Measurements from ENCODE around the gene NOS1.

NOS1 gene

DNA sequence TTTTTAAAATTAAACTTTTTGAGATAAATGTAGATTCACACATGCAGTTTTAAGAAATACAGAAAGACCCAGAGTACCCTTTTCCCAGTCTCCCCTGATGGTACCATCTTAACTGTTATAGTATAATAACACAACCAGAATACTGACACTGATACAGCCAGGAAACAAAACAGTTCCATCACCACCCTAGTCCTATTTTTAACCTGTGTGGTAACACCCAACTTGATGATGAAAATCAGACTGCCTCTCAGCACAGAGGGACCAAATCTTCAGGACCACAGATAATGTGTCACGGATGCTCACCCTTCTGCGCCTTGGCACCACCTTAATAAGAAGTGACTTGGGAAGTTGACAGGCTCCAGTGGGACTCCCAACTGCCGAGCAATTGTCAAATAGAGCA, 189.3 kb downstream of the NOS1 start:
- no peak for DNase-seq (ENCODE audit: low read depth)

DNA sequence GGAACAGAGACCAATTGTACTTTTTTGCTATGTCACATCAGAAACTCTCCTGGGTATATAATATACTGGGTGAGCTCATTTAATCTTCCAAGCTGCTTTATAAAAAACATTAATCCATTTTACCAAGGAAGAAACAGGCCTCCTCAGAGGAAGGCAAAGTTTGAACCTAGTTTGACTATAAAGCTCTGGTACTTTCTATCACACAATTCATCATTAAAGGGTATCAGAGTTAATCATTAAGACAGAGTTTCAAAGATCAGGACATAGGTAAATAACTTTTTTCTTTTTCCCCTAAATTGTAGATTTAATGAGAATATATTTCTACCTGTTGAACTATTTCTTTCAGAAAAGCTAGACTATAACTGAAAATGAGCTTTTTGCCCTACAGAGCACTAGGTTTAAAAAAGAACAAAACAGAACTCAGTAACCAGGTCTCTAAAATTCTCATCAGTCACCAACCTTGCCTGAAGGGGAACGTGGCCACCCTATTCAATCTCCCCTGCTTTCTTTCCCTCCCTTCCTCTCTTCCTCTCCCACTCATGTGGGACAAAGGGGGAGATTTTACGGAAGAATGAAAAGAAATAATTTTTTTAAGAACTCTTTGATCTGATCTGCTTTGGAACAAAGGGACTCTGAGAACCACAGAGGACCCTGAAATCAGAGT, 189.8 kb downstream of the NOS1 start:
- DNase-seq (ENCODE audit: low read depth): no peak

DNA sequence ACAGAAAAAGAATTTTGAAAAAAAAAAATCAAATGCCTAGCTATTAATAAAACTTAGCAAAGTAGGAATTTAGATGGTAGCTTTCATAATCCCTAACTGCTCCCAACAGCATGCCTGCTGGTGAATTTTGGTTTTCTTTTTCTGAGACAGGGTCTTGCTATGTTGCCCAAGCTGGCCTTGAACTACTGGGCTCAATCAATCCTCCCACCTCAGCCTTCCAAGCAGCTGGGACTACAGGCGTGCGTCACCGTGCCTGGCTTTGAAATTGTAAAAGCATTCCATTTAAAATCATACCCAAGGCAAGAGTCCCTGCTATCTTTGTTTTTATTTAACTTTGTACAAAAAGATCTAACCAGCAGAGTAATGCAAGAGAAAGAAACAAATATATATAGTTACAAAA, 191.9 kb downstream of the NOS1 start:
- no peak for DNase-seq (ENCODE audit: low read depth)

DNA sequence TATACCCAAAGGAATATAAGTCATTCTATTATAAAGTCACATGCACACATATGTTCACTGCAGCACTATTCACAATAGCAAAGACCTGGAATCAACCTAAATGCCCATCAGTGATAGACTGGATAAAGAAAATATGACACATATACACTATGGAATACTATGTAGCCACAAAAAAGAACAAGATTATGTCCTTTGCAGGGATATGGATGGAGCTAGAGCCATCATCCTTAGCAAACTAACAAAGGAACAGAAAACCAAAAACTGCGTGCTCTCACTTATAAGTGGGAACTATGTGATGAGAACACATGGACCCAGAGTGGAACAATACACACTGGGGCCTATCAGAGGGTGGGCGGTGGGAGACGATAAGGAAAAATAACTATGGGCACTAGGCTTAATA, 192.4 kb downstream of the NOS1 start:
- no peak for DNase-seq (ENCODE audit: low read depth)

DNA sequence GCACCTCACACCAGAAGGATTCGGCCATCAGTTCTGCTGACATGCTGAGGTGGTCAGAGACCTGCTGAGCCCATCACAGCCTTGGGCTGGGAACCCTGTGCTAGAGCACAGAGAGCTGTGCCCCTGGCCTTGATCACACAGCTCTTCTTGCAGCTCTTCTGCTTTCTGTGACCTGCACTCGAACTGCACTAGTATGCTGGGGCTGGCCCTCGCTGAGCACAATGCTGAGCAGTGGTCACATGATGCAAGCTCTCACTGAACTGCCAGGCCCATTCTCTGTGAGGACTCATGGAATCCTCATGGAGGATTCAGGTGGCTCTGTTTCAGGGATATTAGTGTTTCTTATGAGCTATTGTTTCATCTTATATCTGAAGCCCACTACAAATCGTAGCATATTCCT, 193.7 kb downstream of the NOS1 start:
- no peak for DNase-seq (ENCODE audit: low read depth)

DNA sequence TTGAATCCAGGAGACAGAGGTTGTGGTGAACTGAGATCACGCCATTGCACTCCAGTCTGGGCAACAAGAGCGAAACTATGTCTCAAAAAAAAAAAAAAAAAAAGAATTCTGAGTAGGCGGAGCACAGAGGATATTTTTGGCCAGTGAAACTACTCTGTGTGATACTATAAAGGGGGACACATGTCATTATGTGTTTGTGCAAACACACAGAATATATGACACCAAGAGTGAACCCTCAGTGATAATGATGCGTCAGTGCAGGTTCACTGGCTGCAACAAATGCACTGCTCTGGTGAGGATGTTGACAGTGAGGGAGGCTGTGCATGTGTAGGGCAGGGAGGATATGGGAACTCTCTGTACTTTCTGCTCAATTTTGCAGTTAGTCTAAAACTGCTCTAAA, 195.3 kb downstream of the NOS1 start:
- no peak for DNase-seq (ENCODE audit: low read depth)

DNA sequence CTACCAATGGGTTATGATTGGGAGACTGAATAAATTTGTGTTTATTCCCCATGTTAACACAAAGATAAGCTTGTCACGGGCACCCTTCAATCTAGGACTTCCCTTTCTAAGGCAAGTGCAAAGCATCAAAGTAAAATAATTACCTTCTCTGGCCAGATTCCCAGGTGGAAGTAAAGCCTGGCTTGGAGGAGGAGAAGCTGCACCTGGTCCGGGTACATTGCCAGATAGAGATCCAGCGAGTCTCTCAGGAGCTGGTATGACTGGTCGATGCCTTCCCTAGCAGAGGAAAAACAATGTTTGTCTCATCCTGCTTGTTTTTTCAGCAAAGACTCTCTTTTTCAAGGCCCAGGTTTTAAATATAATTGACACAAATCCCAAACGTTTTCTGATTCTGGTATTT, 196.1 kb downstream of the NOS1 start:
- no peak for DNase-seq (ENCODE audit: low read depth)

DNA sequence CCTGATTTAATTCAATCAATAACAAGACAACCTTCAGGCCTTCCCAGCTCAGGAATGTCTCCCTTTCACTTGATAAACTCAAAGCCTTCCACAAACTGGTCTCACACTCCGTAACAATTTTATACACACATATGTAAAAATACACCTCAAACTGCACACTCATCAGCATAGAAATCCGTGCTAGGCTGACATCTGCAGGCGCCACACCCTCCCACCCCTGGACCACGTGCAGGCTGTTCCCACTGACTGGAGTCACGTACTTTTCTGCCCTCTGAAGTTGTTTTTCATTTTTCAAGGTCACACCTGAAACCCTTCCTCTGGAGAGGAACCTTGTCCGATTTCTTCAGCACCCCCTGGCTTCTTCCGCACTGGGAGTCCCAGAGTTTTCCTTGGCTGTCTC, 198.8 kb downstream of the NOS1 start:
- DNase-seq (ENCODE audit: low read depth): no peak

DNA sequence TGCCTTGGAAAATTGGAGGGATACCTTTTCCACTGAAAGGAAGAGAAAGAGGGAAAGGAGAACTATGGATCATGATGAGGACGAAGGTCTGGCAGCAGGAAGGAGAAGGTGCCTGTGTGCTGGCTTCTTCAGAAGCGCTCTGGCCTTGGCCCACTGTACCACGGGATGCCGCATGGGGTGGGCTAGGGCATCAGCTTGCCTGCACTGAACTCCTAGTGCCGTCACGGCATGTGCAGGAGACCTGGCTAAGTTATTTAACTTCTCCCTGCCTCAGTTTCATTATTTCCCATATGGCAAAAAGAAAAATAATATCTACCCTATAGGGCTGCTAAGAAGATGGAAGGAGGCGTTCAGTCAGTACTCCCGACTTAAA, 199.3 kb downstream of the NOS1 start:
- DNase-seq (ENCODE audit: low read depth): no peak

DNA sequence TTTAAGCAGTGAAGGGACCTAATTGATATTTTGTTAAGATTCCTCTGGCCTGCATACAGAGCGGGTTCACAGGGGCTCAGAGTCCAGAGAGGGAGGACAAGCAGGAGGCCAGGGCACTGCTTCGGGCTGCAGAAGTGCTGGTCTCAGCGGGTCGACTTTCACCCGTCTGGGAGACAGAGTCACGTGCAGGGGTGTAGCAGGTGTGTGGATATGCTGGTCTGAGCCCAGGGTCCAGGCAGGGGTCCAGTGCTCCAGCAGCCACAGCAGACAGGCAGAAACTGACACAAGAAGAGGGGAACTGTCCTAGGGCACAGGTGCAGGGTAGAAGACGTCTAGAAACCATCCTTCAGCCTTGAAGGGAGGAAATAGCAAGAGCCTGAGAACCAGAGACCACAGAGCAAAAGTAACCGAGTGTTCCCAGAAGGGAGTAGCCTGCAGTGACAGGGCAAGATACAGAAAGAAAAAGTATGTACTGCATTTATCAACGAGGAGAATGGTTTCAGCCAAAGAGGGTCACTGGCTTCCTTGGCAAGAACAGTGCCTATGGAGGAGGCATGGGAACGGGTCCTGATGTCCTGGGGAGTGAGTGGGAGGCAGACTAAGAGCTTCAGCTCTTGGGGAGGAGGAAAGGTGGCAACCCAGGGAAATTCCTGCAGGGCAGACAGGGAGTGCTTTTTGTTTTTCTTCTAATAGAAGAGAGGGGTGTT, 199.8 kb downstream of the NOS1 start:
- no peak for DNase-seq (ENCODE audit: low read depth)

DNA sequence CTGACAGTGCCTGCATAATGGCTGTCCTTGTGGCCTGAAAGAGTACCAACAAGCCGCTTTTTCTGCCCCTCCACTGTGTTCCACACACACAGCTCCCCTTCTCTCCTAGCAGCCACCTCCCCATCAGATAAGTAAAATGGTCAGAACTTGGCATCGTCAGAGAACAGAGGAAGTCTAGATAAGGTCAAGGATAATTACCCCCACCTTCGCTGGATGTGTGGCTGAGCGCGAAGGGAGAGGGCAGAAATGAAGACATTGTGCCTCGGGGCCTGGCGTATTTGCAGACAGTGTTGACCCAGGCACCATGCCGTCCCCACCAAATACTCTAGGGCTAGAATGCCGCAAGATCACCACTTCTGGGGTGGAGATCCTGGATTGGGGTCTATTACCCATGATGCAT, 201.8 kb downstream of the NOS1 start:
- no peak for DNase-seq (ENCODE audit: low read depth)

DNA sequence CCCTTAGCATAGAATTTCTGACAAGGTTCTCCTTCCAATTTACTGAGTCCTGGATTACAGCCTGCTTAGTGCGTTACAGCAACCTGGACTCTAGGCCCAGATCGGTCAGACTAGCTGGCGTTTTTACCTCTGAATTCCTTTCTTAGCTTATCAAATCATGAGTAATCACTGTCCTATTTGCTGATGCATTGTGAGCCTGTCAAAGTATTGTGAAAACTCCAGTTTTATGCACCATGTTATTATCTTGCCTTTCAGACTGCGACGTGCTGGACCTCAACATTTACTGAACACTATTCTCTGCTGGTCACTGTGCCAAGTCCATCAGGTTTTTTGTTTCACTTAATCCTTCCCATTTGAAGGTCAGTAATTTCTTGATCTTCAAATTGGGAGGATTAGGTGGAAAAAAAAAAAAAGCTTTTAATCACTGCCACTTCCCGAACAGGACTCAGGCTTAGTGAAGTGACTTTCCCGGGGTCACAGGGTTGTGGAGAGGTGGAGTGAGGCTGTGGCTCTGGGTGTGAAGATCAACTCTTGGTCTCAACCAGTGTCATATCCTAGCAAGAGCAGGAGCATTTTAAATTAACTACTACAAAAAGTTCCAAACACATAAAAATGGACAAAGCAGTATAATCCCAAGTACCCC, 202.4 kb downstream of the NOS1 start:
- no peak for DNase-seq (ENCODE audit: low read depth)
